NCI-H2227 (cell line): ENCODE data around the gene SNAPC2.
"Not testable (repeated sequence)": the region's sequence is repeated elsewhere in the genome, so short reads cannot be mapped to it uniquely, and the experiment has no call there.

Experiments
- DNase-seq: peaks from one replicate; lab custom pipeline; 2025; ENCODE audit not compliant: unreplicated experiment; lab: John Stamatoyannopoulos, UW

SNAPC2 gene

GRCh38 chr19:7932930-7933300 lies 12.8 kb downstream of the SNAPC2 start:
- DNase-seq = no peak

GRCh38 chr19:7933411-7933810 lies 13.3 kb downstream of the SNAPC2 start:
- no peak for DNase-seq

- DNase-seq = no peak
These were observed 13.9 kb downstream of the SNAPC2 start for GRCh38 chr19:7933828-7934725.

- DNase-seq = no peak
These were observed 14.6 kb downstream of the SNAPC2 start for GRCh38 chr19:7934766-7935165.

GRCh38 chr19:7940841-7941240 lies 20.7 kb downstream of the SNAPC2 start:
- no peak for DNase-seq

- DNase-seq = no peak
These were observed 21.9 kb downstream of the SNAPC2 start for GRCh38 chr19:7941895-7942596.

GRCh38 chr19:7942981-7943443 lies 22.9 kb downstream of the SNAPC2 start:
- DNase-seq = no peak

- peak; percentile 98 for DNase-seq
These were observed 23.5 kb downstream of the SNAPC2 start, which contains the start of gene TIMM44 for GRCh38 chr19:7943444-7944176. Gene TIMM44 (minus strand): TSS chr19:7943666. CDS start chr19:7943651, 15 bp downstream.

- DNase-seq = peak; percentile 88
These were observed 24.1 kb downstream of the SNAPC2 start for GRCh38 chr19:7944177-7944761.

GRCh38 chr19:7947939-7948338 lies 27.8 kb downstream of the SNAPC2 start:
- no peak for DNase-seq

GRCh38 chr19:7953060-7953459 lies 32.9 kb downstream of the SNAPC2 start:
- DNase-seq = no peak

- no peak for DNase-seq
These were observed 33.4 kb downstream of the SNAPC2 start for GRCh38 chr19:7953576-7953975.

- no peak for DNase-seq
These were observed 35.6 kb downstream of the SNAPC2 start for GRCh38 chr19:7955696-7956095.

GRCh38 chr19:7959211-7959610 lies 39.1 kb downstream of the SNAPC2 start:
- DNase-seq = no peak

- DNase-seq = not testable (repeated sequence)
These were observed 40.9 kb downstream of the SNAPC2 start for GRCh38 chr19:7961082-7961481.

- no peak for DNase-seq
These were observed 41.9 kb downstream of the SNAPC2 start for GRCh38 chr19:7961920-7962626.

GRCh38 chr19:7962644-7963268 lies 42.6 kb downstream of the SNAPC2 start:
- no peak for DNase-seq

- DNase-seq = no peak
These were observed 43.4 kb downstream of the SNAPC2 start for GRCh38 chr19:7963566-7963965.

GRCh38 chr19:7965259-7965841 lies 45.2 kb downstream of the SNAPC2 start:
- no peak for DNase-seq
